ENCODE data around the gene UBE2G1. TPM values are rescaled to one million over a fixed set of nuclear protein-coding genes. Genes with fewer than 3 reads are reported as not detected.

The UBE2G1 gene
- total RNA-seq, 3 donors from 2014 or later (not counting 1 experiment from before 2014, with no cell fraction given) = 58.2 to 76.4 (median 64.7) TPM

DNA sequence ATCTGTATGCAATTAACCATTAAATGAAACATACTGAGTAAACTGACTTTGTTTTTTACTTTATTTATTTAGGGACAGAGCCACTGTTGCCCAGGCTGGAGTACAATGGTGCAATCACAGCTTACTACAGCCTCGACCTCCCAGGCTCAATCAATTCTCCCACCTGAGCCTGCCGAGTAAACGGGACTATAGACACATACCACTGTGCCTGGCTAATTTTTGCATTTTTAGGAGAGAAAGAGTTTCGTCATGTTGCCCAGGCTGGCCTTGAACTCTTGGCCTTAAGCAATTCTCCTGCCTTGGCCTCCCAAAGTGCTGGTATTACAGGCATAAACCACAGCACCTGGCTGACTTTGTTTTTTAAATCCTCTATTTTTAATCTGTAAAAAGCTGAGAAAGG lies 145.3 kb downstream of the UBE2G1 start:
- ATAC-seq (no peak), DNase-seq (no peak)
- TF ChIP-seq, protein P1, sequence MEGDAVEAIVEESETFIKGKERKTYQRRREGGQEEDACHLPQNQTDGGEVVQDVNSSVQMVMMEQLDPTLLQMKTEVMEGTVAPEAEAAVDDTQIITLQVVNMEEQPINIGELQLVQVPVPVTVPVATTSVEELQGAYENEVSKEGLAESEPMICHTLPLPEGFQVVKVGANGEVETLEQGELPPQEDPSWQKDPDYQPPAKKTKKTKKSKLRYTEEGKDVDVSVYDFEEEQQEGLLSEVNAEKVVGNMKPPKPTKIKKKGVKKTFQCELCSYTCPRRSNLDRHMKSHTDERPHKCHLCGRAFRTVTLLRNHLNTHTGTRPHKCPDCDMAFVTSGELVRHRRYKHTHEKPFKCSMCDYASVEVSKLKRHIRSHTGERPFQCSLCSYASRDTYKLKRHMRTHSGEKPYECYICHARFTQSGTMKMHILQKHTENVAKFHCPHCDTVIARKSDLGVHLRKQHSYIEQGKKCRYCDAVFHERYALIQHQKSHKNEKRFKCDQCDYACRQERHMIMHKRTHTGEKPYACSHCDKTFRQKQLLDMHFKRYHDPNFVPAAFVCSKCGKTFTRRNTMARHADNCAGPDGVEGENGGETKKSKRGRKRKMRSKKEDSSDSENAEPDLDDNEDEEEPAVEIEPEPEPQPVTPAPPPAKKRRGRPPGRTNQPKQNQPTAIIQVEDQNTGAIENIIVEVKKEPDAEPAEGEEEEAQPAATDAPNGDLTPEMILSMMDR (IDR thresholded peaks at IDR 0.05) = no peak
- Mint-ChIP-seq H3K27ac (no peak overlapping the region), H3K27me3 (ENCODE audit: low read depth in 2 of 2) (no peaks in the 10 kb centered on the region), H3K36me3 (no peaks in the 10 kb centered on the region), H3K9me3 (no peaks in the 10 kb centered on the region), H3K4me1 (no peaks in the 10 kb centered on the region), H3K4me3 (no peak overlapping the region)
- Histone ChIP-seq H3K27me3 (ENCODE audit: control insufficient read depth, insufficient read depth, low read length) (no peaks in the 10 kb centered on the region), H3K4me3 (ENCODE audit: low read length) (no peak overlapping the region), H3K4me1 (ENCODE audit: control insufficient read depth, insufficient read depth, low read length) (no peaks in the 10 kb centered on the region), H3K9me3 (ENCODE audit: control insufficient read depth, insufficient read depth, low read length) (no peaks in the 10 kb centered on the region), H3K36me3 (ENCODE audit: control insufficient read depth, insufficient read depth, low read length) (peaks cover 19% of the 10 kb centered on the region), H3K27ac (ENCODE audit: low read length) (no peak overlapping the region)
- intact Hi-C loops (cut with micrococcal nuclease) = no loop called here
- WGBS (ENCODE audit: insufficient coverage) = 96% methylated on average over 4 of the region's 4 CpGs

DNA sequence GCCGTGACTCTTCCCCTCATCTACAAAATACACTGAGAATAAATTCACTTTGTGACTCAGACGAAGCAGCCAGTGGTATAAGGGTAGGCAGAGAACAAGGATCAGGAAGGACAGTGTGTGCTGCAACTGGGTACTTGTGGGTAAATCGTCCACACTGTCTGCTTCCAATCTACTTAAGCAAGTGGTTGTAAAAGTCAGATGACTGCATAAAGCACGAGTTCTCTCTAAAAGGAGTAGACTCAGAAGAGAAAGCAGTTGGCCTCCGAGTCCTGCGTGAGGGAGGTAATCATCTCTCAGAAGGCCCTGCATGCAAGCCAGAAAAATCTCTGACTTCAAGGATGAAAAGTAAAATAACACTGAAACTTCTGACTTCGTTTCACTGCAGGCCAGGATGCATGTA lies 145.8 kb downstream of the UBE2G1 start:
- 96% methylated on average over 6 of the region's 7 CpGs for WGBS (ENCODE audit: insufficient coverage)
- H3K4me1 ChIP-seq (ENCODE audit: control insufficient read depth, insufficient read depth, low read length) = no peaks in the 10 kb centered on the region
- Mint-ChIP-seq H3K4me3 (no peak overlapping the region), H3K9me3 (no peaks in the 10 kb centered on the region), H3K4me1 (peaks cover under 1 to 1% of the 10 kb centered on the region in 2 donors), H3K27me3 (ENCODE audit: low read depth in 2 of 2) (no peaks in the 10 kb centered on the region), H3K36me3 (peaks cover 2% of the 10 kb centered on the region), H3K27ac (no peak overlapping the region)
- H3K36me3 ChIP-seq (ENCODE audit: control insufficient read depth, insufficient read depth, low read length) = peaks cover 17% of the 10 kb centered on the region
- DNase-seq (no peak), ATAC-seq (no peak)
- no peaks in the 10 kb centered on the region for H3K9me3 ChIP-seq (ENCODE audit: control insufficient read depth, insufficient read depth, low read length)
- no peaks in the 10 kb centered on the region for H3K27me3 ChIP-seq (ENCODE audit: control insufficient read depth, insufficient read depth, low read length)
- no peak overlapping the region for H3K4me3 ChIP-seq (ENCODE audit: low read length)
- TF ChIP-seq, protein P1 (IDR thresholded peaks at IDR 0.05) = no peak
- intact Hi-C loops (cut with micrococcal nuclease) = no loop called here
- H3K27ac ChIP-seq (ENCODE audit: low read length) = no peak overlapping the region

Other genes starting within 250 kb of the UBE2G1 start
- gene ZZEF1, start 223.6 kb downstream of the UBE2G1 start, total RNA-seq = 100 to 1,000 TPM; 102 to 126 (median 125) TPM
- 1 to 10 TPM; 5.3 to 7.1 (median 6.4) TPM for gene CYB5D2, start 223.5 kb downstream of the UBE2G1 start, total RNA-seq
- 10 to 100 TPM; 58.4 to 72.4 (median 68.8) TPM for gene ANKFY1, start 102.7 kb downstream of the UBE2G1 start, total RNA-seq
- gene SPNS3, start 67.3 kb upstream of the UBE2G1 start, total RNA-seq = 1 to 10 TPM; 1.2 to 2.1 (median 1.9) TPM
- gene SPNS2, start 132.2 kb upstream of the UBE2G1 start, total RNA-seq = under 1 TPM; 0.28 to 0.93 (median 0.43) TPM
- 10 to 100 TPM; 50.5 to 58.1 (median 52.7) TPM for gene MYBBP1A, start 188.7 kb upstream of the UBE2G1 start, total RNA-seq
- not detected for gene GGT6, start 193.9 kb upstream of the UBE2G1 start, total RNA-seq
- not detected for gene SMTNL2, start 217.9 kb upstream of the UBE2G1 start, total RNA-seq

Measured in natural killer cell (primary cell).